ENCODE measurements around the gene PRX.
"Not testable (repeated sequence)": the region's sequence is repeated elsewhere in the genome, so short reads cannot be mapped to it uniquely, and the experiment has no call there.

The PRX gene

DNA sequence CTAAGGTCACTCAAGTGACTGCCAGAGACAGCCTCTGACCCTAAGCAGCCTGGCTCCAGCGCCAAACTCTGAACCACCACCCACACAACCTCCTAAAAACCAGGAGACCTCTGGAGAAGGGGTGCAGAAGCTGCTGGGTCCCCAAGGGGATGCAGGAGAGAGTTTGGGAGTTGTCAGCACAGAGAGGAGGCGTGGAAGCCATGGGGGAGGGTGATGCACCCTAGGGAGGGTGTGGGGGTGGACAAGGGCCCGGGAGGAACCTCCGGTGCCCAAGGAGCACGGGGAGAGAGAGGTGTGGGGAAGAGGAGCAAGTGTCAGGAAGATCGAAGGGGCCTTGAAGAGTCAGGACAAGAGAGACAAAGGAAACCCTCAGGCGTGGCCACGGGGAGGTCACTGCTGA is 21.1 kb downstream of the PRX start:
- DNase-seq (ENCODE audit: low spot score) = no peak

DNA sequence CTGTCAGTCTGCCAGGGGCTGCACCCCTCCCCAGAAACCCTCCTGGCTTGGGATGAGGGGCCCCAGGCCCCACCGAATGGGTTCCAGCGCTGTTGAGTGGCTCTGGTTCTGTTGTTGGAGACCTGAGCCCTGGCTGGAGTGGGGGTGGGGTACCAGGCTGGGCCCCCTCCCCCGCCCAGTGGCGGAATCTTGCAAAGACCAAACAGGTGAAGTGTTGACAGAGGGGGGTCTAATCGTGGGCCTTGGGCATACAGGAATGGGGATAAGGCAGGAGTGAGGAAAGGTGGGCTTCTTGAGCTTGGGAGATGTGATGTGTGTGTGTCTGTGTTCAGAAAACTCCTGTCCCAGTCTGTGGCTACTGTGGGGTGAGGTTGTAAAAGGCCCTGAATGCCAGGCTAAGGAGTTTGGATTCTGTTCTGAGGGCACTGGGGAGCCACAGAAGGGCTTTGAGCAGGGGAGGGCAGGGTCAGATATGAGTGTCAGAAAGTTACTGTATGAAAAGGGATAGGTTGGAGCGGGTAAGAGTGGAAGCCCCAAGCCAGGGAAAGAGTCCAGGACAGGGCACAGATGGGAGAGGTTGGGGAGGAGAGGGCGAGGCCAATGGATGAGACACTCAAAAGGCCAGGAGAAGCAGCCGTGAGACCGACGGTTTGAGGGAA is 23.0 kb downstream of the PRX start, which contains the start of gene HIPK4:
HIPK4 (minus strand) TSS at position 98 of the 659 bp plus-strand sequence. CDS start 279 bp downstream, outside the sequence.
- DNase-seq (ENCODE audit: low spot score) = no peak

DNA sequence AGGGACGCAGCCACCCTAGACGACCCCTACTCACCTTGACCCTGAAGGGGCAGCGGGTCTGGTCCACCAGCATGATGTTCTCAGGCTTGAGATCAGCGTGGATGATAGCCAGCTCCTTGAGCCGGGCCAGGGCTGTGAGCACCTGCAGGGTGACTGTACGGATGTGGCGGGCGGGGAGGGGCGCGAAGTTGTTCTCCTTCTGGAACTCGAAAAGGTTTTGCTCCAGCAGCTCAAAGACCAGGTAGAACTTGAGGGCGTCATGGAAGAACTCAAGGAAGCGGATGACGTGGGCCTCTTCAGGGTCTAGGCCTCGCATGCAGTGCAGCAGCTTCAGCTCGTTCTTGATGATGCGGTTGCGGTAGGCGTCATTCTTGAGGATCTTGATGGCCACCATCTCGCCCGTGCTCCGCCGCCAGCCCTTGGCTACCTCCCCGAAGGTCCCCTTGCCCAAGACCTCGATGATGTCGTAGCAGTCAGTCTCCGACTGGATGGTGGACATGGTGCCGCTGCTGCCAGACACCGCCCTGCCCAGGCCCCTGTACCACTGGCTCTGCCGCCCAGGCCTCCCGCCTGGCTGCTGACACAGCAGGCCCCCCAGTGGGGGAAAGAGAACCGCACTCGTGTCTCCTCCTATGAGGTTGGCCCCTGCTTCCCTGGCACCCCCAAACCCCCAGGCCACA is 23.6 kb downstream of the PRX start:
- DNase-seq (ENCODE audit: low spot score) = no peak

DNA sequence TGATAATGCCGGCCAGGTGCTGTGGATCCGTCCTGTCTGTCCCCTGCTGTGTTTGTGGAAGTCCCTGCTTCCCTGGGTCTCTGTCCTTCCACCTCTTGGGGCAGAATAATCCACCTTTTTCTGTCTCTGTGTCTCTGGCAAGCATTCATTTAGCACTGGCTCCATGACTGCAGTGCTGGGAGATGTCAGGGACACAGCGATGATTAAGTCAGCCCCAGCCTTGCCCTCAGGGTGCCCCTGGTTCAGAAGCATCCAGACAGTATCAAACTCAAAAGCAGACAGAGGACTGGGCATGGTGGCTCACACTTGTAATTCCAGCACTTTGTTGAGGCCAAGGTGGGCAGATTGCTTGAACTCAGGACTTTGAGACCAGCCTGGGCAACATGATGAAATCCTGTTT is 24.7 kb downstream of the PRX start:
- no peak for DNase-seq (ENCODE audit: low spot score)

DNA sequence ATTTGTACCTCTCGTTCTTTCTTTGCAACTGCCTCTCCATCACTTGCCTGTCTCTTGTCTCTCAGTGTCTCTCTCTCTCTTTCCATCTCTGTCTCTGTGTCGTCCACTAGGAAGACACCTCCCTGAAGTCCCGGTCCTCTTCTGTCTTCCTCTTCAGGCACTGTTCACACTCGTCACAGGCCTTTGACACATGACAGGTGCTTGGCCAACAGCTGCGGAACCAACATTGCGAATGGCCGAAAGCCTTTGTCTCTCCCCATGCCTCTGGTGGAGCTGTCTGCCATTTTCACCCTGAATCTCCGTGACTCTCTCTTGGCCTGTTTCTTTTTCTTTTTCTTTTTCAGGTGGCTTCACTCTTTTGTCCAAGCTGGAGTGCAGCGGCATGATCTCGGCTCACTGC is 26.0 kb downstream of the PRX start:
- DNase-seq (ENCODE audit: low spot score) = no peak

DNA sequence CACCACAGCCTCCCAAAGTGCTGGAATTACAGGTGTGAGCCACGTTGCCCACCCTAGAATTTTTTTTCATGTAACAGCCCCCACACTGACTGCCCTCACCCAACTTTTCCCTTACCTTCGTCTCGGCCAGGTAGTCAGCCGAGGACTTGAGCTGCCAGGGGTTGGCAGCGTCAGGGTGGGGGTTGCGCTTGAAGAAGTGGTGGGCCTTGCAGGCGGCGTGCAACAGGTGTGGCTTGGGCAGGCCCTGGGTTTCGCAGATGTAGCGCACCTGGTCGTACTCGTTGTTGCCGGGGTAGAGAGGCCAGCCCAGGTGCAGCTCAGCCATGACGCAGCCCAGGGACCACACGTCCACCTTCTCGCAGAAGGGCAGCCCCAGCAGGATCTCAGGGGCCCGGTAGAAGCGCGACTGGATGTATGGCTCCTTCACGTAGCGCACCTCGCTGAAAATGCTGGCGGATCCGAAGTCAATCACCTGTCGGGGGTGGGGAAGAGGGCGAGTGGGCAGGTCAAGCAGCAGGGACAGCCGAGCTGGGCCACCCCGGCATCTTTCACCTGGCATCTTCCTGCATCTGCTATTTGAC is 29.4 kb downstream of the PRX start:
- no peak for DNase-seq (ENCODE audit: low spot score)

DNA sequence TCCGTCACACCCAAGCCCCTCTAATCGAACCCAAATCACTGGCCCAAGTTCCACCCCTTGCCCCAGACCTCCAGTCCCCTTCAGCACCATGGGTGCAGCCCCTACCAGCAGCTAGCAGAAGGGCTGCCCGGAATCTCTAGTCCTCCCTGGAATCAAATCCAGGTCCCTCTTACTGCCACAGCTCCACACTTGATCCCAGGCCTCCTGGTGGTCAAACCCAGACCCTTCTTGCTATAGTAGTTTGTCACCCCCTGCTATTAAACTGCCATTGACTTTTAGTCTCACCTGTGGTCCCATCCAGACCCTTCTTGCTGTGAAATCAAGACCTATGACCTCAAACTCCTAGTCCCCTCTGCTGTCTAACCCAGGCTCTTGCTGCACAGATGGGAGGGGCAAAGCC is 31.9 kb downstream of the PRX start:
- no peak for DNase-seq (ENCODE audit: low spot score)

DNA sequence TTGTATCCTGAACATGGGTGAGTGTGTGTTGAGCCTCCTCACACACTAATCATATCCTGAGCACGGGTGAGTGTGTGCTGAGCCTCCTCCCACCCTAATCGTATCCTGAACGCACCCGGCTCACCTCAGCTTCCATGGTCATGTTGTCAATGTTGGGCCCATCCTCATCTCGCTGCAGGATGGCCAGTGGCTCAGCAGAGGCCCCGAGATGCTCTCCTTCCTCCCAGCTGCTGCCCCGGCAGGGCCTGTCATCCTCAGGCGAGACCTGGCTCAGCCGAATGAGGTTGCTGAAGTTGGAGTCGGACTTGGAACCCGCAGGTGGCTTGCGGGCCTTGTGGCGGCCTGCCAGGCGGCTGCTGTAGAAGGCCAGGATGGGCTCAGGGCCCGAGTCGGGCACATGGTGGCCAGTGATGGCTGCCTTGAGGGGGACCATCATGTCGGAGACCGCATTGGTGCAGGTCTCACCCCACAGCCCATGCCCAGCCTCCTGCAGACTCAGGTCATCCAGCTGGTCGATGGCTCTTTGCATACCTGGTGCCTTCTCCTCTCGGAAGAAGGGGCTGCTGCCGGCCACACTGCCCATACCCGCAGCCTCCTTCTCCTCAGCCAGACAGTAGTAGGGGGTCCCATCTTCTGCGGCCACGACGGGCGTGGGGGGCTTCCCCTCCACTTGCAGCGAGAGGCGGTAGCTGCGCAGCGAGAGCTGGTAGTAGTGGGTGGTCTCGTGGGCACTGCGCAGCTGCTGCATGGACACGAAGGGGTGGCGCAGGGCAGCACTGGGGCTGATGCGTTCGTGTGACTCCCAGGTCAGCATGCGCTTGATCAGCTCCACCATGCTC is 32.8 kb downstream of the PRX start:
- DNase-seq (ENCODE audit: low spot score) = no peak

DNA sequence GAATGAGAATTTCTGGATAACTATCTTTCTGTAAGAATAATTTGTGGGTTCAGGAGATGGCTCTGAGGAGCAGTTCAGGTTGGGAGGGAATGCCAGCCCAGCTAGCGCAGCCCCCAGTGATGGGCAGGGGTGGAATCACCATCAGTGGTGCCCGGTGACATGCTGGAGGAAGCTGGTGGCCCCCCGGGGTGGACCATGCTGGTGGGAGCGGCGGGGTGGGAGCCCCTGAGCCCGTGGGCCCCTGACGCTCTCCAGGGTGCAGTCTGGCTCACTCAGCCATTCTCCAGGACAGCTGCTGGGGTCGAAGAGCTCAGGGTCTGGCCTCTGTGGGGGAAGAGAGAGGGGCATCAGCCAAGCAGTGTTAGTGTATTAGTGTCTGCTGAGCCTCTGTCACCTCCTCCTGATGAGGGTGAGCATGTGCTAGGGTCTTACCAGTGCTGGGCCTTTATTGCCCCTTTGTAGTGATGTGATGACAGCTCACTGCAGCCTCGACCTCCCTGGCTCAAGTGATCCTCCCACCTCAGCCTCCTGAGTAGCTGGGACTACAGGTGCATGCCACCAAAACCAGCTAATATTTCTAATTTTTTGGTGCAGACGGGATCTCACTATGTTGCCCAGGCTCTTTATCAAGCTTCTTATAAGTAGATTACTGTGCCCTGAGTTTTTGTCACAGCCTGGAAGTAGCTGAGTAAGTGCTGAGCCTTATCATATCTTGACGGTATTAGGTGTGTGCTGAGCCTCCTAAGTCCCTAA is 33.6 kb downstream of the PRX start:
- DNase-seq (ENCODE audit: low spot score) = no peak

DNA sequence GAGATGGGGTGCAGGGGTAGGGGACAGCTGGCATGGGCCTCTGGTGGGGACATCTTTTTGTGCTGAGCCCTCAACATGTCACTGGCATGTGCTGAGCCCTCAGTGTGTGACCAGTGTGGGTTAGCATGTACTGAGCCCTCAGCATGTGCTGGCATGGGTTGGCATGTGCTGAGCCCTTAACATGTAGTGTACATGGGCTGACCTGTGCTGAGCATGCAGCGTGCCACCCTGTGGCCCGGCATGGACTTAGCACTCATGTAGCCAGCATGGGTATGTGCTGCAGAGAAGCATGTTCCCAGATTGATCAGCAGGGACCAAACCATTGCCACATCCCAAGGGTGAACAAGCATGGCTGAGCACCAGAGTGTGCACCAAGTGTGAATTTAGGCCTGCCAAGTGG is 34.7 kb downstream of the PRX start:
- DNase-seq (ENCODE audit: low spot score) = no peak

DNA sequence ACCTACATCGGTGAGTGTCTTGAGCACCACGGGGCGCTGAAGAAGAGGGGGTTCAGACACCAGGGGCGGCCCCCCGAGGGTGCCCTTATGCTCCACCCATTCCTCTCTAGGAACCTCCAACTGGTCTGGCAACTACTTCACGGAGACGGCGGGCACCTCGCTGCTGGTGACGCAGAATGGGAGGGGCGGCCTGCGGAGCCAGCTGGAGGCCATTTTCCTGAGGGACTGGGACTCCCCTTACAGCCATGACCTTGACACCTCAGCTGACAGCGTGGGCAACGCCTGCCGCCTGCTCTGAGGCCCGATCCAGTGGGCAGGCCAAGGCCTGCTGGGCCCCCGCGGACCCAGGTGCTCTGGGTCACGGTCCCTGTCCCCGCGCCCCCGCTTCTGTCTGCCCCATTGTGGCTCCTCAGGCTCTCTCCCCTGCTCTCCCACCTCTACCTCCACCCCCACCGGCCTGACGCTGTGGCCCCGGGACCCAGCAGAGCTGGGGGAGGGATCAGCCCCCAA is 35.2 kb downstream of the PRX start:
- DNase-seq (ENCODE audit: low spot score) = no peak

DNA sequence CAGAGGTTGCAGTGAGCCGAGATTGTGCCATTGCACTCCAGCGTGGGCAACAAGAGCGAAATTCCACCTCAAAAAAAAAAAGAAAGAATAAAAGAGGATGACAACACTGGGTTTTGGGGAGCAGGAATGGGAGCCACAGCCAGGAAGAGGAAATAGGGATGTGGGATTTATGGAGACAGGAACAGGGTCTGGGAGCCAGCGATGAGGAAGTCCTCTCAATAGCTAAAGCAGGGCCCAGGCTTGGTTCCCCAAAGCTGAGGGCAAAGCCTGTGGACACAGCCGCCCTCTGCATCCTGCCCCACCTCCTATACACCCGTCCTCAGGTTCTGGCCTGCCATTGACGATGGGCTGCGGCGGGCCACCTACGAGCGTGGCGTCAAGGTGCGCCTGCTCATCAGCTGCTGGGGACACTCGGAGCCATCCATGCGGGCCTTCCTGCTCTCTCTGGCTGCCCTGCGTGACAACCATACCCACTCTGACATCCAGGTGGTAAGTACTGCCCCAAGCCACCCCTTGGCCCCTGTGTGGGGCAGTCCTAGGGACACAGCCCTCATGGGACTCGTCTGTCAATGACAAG is 36.8 kb downstream of the PRX start:
- no peak for DNase-seq (ENCODE audit: low spot score)

DNA sequence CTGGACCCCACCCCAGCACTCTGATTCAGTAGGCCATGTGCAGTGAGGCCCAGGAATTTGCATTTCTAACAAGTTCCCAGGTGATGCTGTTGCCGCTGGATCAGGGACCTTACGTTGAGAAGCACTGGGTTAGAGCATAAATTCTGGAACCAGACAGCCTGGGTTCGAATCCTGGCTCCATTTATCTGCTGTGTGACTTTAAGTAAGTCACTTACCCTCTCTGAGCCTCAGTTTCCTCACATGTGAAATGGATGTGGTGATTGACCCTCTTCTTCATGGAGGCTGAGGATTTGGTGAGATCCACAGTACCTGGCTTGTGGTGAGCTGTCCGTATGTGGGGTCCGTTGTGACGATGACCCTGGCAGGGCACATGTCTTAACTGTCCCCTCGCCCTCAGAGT is 39.1 kb downstream of the PRX start:
- no peak for DNase-seq (ENCODE audit: low spot score)

DNA sequence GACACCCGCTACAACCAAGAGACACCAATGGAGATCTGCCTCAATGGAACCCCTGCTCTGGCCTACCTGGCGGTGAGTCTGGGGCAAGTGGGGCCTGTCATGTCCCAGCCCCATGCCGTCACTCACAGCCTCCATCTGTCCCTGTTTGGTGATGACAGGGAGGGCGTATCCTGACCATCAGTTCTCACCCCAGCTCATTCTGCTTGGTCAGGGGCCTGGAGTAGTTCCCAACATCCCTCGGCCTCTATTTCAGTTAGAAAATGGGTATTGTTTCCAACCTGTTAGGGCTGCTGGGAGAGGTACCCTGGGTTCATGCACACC is 41.4 kb downstream of the PRX start:
- no peak for DNase-seq (ENCODE audit: low spot score)

DNA sequence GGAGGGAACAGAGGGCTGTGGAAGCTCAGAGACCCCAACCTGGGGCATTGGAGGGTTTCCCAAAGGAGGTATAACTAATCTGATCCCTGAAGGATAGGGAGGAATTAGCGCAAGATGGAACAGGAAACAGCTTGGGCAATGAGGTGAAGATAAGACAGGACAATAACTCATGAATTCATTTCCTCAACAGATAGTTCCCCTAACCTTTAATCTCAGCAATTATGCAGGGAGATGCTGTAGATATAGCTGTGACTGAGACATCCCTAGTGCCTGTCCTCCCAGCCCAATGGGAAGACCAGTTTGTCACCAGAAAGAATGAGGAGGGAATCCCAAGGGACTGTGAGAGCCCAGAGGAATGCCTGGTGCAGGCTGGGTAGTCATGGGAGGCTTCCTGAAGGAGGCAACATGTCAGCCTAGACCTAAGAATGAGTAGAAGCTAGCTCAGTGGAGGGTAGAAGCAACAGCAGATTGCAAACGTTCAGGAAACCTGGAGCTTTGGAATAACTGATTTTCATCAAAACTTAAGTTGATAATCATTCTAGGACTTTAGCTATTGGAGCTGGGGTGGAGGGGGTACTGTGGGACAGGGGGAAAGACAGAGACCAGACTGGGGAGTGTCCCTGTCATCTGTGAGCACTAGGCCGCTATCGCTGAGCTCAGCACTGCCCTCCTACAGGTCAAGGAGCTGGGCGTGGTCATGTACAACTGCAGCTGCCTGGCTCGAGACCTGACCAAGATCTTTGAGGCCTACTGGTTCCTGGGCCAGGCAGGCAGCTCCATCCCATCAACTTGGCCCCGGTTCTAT is 42.0 kb downstream of the PRX start:
- no peak for DNase-seq (ENCODE audit: low spot score)

DNA sequence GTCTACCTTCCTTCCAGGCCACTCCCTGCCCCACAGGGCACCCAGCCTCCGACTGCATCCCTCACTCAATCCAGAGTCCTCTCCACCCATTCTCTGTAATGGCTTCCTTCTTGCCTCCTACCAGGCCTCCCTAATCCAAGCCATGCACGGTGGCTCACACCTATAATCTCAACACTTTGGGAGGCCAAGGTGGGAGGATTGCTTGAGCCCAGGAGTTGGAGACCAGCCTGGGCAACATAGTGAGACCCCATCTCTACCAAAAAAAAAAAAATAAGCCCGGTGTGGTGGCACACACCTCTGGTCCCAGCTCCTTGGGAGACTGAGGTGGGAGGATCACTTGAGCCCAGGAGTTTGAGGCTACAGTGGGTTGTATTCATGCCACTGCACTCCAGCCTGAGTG is 42.9 kb downstream of the PRX start:
- DNase-seq (ENCODE audit: low spot score) = not testable (repeated sequence)

DNA sequence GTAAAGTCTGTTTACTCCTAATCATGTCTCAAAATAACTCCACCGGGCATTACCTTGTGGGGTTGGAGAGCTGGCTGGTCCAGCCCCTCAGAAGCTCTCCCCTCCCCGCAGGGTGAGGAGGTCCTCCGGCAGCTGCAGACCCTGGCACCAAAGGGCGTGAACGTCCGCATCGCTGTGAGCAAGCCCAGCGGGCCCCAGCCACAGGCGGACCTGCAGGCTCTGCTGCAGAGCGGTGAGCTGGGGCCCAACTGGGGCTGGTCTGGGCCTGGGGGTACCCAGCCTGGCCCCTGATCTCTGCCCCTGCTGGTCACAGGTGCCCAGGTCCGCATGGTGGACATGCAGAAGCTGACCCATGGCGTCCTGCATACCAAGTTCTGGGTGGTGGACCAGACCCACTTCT is 43.4 kb downstream of the PRX start:
- DNase-seq (ENCODE audit: low spot score) = no peak

DNA sequence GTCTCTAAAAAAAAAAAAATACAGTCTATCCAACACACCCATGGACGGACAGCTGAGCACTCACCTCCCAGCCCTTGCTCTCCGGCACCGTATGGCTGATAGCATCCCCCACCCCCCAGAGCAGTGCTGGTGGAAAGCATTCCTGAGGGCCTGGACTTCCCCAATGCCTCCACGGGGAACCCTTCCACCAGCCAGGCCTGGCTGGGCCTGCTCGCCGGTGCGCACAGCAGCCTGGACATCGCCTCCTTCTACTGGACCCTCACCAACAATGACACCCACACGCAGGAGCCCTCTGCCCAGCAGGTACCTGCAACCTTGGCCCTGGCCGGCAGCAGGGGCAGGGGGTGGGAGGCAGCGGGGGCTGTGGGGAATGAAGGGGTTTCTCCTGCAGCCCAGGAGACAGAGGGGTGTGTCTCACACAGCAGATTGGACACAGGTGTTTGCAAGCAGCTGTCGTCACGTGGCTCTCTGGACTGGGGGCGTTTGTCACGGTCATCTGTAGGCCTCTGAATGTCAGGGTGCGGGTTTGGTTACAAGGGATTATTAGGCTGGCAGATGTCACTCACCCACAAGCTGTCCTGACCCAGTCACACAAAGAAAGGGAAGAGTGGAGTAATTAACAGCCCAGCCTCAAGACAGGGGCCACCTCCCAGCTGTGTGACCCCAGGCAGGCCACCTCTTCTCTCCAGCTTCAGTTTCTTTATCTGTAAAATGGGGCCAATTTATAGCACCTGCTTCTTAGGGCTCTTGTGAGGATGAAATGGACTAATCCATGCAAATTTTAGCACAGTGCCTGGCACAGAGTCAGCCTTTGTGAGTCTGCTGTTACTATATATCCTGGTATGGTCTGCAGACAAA is 45.4 kb downstream of the PRX start:
- DNase-seq (ENCODE audit: low spot score) = no peak

DNA sequence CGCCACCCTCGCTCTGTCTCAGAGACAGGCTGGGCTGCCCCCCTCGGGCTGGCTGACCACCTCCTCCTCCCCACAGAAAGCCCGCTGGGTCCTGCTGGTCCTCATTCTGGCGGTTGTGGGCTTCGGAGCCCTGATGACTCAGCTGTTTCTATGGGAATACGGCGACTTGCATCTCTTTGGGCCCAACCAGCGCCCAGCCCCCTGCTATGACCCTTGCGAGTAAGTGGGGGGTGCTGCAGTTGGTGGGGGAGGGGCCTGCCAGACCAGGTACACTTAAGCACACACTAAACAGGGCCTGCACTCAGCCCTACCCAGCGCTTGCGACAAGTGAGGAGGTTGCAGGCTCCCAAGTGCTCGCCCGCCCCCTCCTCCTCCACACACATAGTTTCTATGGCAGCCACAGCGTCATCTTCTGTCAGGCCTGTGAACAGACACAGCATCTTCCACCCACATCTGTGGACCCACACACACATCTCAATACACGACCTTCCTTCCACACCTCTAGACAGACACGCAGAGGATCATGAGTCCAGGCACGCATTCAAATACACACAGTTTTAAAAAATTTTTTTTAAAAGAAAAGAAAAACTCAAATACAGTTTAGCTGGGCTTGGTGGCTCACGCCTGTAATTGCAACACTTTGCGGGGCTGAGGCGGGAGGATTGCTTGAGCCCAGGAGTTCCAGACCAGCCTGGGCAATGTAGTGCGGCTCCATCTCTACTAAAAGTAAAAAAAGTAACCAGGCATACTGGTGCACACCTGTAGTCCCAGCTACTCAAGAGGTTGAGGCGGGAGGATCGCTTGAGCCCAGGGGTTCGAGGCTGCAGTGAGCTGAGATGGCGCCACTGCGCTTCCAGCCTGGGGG is 46.2 kb downstream of the PRX start:
- no peak for DNase-seq (ENCODE audit: low spot score)

All from hematopoietic multipotent progenitor cell treated with erythropoietin and hydrocortisone succinate and interleukin-3 and kit ligand, for 17 days (in vitro differentiated cells).